HepG2 (cell line): ENCODE data around the gene NCAPG. TPM values are rescaled to one million over a fixed set of nuclear protein-coding genes. Genes with fewer than 3 reads are reported as not detected.
A peak's percentile ranks its signal among the peaks of the same experiment; 100 is the strongest.

Experiments
- AGO1 ChIP-seq: fragments of 200-400 bp; formaldehyde crosslinking; IDR thresholded peaks from 2 replicates; pipeline ENCODE4 v1.6.1; 2017; ENCODE audit warnings: mild to moderate bottlenecking, low read depth, low read length, moderate library complexity; ENCODE audit not compliant: poor library complexity, severe bottlenecking
- CBX5 ChIP-seq: sonication (generic); formaldehyde crosslinking; IDR thresholded peaks from 2 replicates; pipeline ENCODE4 v1.4.0; 2020; ENCODE audit warnings: missing genetic modification reagents, borderline replicate concordance
- FOXK1 ChIP-seq: sonication (generic); formaldehyde crosslinking; IDR thresholded peaks from 2 replicates; pipeline ENCODE4 v1.4.0; 2020; ENCODE audit warnings: low read depth, missing genetic modification reagents, borderline replicate concordance
- ISL2 ChIP-seq: sonication (generic); formaldehyde crosslinking; IDR thresholded peaks from 2 replicates; pipeline ENCODE4 v1.5.0; 2020; ENCODE audit warnings: missing genetic modification reagents
- ISX ChIP-seq: sonication (generic); formaldehyde crosslinking; conservative IDR thresholded peaks from 2 replicates; pipeline ENCODE4 v1.5.0; 2020; ENCODE audit warnings: missing genetic modification reagents
- KLF15 ChIP-seq: sonication (generic); formaldehyde crosslinking; IDR thresholded peaks from 2 replicates; pipeline ENCODE4 v1.8.1; 2023; ENCODE audit warnings: borderline replicate concordance, mild to moderate bottlenecking, inconsistent platforms, missing genetic modification reagents, mixed read lengths
- MIER3 ChIP-seq: IDR thresholded peaks from 2 replicates; pipeline ENCODE4 v1.6.1; 2016; ENCODE audit warnings: missing compliant biosample characterization, borderline replicate concordance
- MTF2 ChIP-seq: sonication (generic); formaldehyde crosslinking; IDR thresholded peaks from 2 replicates; pipeline ENCODE4 v1.5.0; 2020; ENCODE audit warnings: missing genetic modification reagents, borderline replicate concordance
- PHF20 ChIP-seq: sonication (generic); formaldehyde crosslinking; IDR thresholded peaks from 2 replicates; pipeline ENCODE4 v1.5.0; 2020; ENCODE audit warnings: mild to moderate bottlenecking, missing genetic modification reagents
- SPEN ChIP-seq: sonication (generic); formaldehyde crosslinking; IDR thresholded peaks from 2 replicates; pipeline ENCODE4 v1.5.1; 2020; ENCODE audit warnings: low read depth, mild to moderate bottlenecking, missing genetic modification reagents
- SRSF1 ChIP-seq: fragments of 200-400 bp; formaldehyde crosslinking; optimal IDR thresholded peaks from 2 replicates; pipeline ENCODE3; 2017; ENCODE audit warnings: mild to moderate bottlenecking, low read depth, low read length, moderate library complexity
- ZFAT ChIP-seq: sonication (generic); formaldehyde crosslinking; conservative IDR thresholded peaks from 2 replicates; pipeline ENCODE4 v1.8.1; 2023; ENCODE audit warnings: missing genetic modification reagents, inconsistent platforms
- ZNF30 ChIP-seq: sonication (generic); formaldehyde crosslinking; IDR thresholded peaks from 2 replicates; pipeline ENCODE4 v1.5.0; 2020; ENCODE audit warnings: mild to moderate bottlenecking, missing genetic modification reagents
- ZNF747 ChIP-seq: sonication (generic); formaldehyde crosslinking; IDR thresholded peaks from 2 replicates; pipeline ENCODE4 v1.8.1; 2023; ENCODE audit warnings: missing genetic modification reagents, mild to moderate bottlenecking, borderline replicate concordance
- ZNF777 ChIP-seq: sonication (generic); formaldehyde crosslinking; IDR thresholded peaks from 2 replicates; pipeline ENCODE4 v1.4.0; 2020; ENCODE audit warnings: missing genetic modification reagents
- polyA plus RNA-seq, 8 experiments: library from polyadenylated mRNA; depleted of rRNA in 3 of 8; stranded (reverse) in 7 of 8; unstranded in 1 of 8; fragments of >200 nt; fragmentation: Illumina TruSeq in 4 of 8; extraction: Trizol in 4 of 8; gene quantifications; 2 replicates each; pipeline versions ENCODE4 v1.2.1 to v1.2.3, GENCODE V29; 2011 to 2016; ENCODE audit warnings: low read depth in 4 of 8, missing spikeins in 1 of 8, mixed read lengths in 1 of 8; ENCODE audit not compliant: insufficient read depth in 1 of 8
- total RNA-seq, 5 experiments: library from RNA; depleted of rRNA; stranded (reverse); fragments of >200 nt; fragmentation: Illumina TruSeq; extraction: Trizol; gene quantifications; 2 replicates each; pipeline ENCODE4 v1.2.3, GENCODE V29; 2016; ENCODE audit warnings: low read depth in 1 of 5
- TF ChIP-seq, protein P1 (sequence below): sonication (generic); formaldehyde crosslinking; IDR thresholded peaks from 2 replicates; pipeline ENCODE4 v1.5.0; 2020; ENCODE audit warnings: mild to moderate bottlenecking, missing genetic modification reagents, borderline replicate concordance
- TF ChIP-seq, protein P2 (sequence below): IDR thresholded peaks from 2 replicates; pipeline ENCODE4 v1.6.1; 2016; ENCODE audit warnings: missing compliant biosample characterization, missing genetic modification reagents, borderline replicate concordance
- TF ChIP-seq, protein P3 (sequence below): sonication (generic); formaldehyde crosslinking; IDR thresholded peaks from 2 replicates; pipeline ENCODE4 v1.4.0; 2020; ENCODE audit warnings: missing genetic modification reagents

Gene NCAPG
- total and polyA plus RNA-seq, 2 of the 13 experiments (the other 11 are each of a cell fraction or from before 2014, with no cell fraction given): 14.8 to 61.9 TPM

DNA sequence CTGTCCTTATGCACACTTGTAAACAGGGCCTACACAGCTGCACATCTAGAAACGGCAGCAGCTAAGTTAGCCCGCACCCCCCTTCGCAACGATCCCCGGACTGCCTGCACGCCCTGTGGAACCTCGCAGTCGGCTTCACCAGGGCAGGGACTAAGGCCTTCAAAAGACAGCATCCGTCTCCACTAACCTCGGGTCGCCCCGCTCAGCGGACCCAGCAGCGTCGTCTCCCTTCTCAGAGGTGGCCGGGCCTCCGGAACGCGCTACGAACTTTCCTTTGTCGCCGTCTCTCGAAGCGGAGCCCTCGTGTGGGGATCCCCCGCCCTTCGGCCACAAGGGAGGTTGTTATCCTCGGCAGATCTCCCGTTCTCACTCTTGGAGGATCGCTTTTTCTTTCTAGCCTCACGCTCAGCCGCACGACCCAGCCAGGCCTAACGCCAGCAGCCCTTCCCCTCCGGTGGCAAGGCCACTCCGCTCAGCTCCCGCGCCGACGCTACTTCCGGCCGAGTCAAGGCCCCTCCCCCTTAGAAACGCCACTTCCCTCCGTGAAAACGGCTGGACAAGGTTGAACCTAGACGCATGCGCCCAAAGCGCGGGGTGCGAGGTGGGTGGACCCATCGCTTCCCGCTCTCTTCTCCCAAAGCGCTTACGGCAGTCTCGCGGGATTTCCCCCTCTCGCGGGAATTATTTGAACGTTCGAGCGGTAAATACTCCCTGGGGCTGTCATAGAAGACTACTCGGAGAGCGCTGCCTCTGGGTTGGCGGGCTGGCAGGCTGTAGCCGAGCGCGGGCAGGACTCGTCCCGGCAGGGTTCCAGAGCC is at the start of gene NCAPG, which contains the start of gene DCAF16 (continued):
- TF ChIP-seq, protein P1, sequence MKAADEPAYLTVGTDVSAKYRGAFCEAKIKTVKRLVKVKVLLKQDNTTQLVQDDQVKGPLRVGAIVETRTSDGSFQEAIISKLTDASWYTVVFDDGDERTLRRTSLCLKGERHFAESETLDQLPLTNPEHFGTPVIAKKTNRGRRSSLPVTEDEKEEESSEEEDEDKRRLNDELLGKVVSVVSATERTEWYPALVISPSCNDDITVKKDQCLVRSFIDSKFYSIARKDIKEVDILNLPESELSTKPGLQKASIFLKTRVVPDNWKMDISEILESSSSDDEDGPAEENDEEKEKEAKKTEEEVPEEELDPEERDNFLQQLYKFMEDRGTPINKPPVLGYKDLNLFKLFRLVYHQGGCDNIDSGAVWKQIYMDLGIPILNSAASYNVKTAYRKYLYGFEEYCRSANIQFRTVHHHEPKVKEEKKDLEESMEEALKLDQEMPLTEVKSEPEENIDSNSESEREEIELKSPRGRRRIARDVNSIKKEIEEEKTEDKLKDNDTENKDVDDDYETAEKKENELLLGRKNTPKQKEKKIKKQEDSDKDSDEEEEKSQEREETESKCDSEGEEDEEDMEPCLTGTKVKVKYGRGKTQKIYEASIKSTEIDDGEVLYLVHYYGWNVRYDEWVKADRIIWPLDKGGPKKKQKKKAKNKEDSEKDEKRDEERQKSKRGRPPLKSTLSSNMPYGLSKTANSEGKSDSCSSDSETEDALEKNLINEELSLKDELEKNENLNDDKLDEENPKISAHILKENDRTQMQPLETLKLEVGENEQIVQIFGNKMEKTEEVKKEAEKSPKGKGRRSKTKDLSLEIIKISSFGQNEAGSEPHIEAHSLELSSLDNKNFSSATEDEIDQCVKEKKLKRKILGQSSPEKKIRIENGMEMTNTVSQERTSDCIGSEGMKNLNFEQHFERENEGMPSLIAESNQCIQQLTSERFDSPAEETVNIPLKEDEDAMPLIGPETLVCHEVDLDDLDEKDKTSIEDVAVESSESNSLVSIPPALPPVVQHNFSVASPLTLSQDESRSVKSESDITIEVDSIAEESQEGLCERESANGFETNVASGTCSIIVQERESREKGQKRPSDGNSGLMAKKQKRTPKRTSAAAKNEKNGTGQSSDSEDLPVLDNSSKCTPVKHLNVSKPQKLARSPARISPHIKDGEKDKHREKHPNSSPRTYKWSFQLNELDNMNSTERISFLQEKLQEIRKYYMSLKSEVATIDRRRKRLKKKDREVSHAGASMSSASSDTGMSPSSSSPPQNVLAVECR (CRISPR knock-in tag): peak; percentile 99
- peak; percentile 97; the same call in 1 of the 2 replicates for TF ChIP-seq SPEN (CRISPR knock-in tag)
- TF ChIP-seq ZNF747 (CRISPR knock-in tag): peak; percentile 98
- peak; percentile 32; the same call in 1 of the 2 replicates for TF ChIP-seq CBX5
- no peak for TF ChIP-seq MTF2 (CRISPR knock-in tag)
- TF ChIP-seq ZNF777 (CRISPR knock-in tag): peak; percentile 71
- no peak for TF ChIP-seq ZFAT (CRISPR knock-in tag)
- TF ChIP-seq ISX: no peak; the same call in 1 of the 2 replicates
- TF ChIP-seq KLF15: peak; percentile 83; the same call in 1 of the 2 replicates
- 0 out of 2 replicates have a peak, but pooled peaks have one; percentile 23 for TF ChIP-seq ISL2 (CRISPR knock-in tag)
- TF ChIP-seq PHF20: peak; percentile 85
- TF ChIP-seq MIER3 (CRISPR knock-in tag): peak; percentile 26; the same call in 1 of the 2 replicates
- TF ChIP-seq AGO1: no peak
- TF ChIP-seq, protein P2, sequence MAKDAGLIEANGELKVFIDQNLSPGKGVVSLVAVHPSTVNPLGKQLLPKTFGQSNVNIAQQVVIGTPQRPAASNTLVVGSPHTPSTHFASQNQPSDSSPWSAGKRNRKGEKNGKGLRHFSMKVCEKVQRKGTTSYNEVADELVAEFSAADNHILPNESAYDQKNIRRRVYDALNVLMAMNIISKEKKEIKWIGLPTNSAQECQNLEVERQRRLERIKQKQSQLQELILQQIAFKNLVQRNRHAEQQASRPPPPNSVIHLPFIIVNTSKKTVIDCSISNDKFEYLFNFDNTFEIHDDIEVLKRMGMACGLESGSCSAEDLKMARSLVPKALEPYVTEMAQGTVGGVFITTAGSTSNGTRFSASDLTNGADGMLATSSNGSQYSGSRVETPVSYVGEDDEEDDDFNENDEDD (CRISPR knock-in tag): peak; percentile 99
- 0 out of 2 replicates have a peak, but pooled peaks have one; percentile 48 for TF ChIP-seq FOXK1 (CRISPR knock-in tag)
- TF ChIP-seq SRSF1: peak; percentile 20
- 0 out of 2 replicates have a peak, but pooled peaks have one; percentile 55 for TF ChIP-seq ZNF30
- TF ChIP-seq, protein P3, sequence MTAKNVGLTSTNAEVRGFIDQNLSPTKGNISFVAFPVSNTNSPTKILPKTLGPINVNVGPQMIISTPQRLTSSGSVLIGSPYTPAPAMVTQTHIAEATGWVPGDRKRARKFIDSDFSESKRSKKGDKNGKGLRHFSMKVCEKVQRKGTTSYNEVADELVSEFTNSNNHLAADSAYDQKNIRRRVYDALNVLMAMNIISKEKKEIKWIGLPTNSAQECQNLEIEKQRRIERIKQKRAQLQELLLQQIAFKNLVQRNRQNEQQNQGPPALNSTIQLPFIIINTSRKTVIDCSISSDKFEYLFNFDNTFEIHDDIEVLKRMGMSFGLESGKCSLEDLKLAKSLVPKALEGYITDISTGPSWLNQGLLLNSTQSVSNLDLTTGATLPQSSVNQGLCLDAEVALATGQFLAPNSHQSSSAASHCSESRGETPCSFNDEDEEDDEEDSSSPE (CRISPR knock-in tag): peak; percentile 100
